GM21360 (cell line): Measurements from ENCODE around the gene AVPI1.
"Not testable (repeated sequence)": the region's sequence is repeated elsewhere in the genome, so short reads cannot be mapped to it uniquely, and the experiment has no call there.

ENCODE experiments used
- ATAC-seq: cut with Tn5 transposase; IDR thresholded peaks from one replicate; pipeline ENCODE4 v1.9.1; 2021; ENCODE audit warnings: mild to moderate bottlenecking, moderate library complexity; ENCODE audit not compliant: unreplicated experiment

The AVPI1 gene

GRCh38 chr10:97684368-97684713, 2.7 kb downstream of the AVPI1 start:
- not testable (repeated sequence) for ATAC-seq

- no peak for ATAC-seq
Measured at GRCh38 chr10:97683556-97684367, 3.3 kb downstream of the AVPI1 start.

- no peak for ATAC-seq
Measured at GRCh38 chr10:97682042-97682441, 5.0 kb downstream of the AVPI1 start.

GRCh38 chr10:97679594-97679993, 7.4 kb downstream of the AVPI1 start:
- ATAC-seq = no peak

GRCh38 chr10:97676770-97677581, 10.1 kb downstream of the AVPI1 start:
- peak; percentile 77 for ATAC-seq

- ATAC-seq = no peak
Measured at GRCh38 chr10:97675222-97675621, 11.8 kb downstream of the AVPI1 start.

- ATAC-seq = no peak
Measured at GRCh38 chr10:97673736-97674525, 13.1 kb downstream of the AVPI1 start.

- no peak for ATAC-seq
Measured at GRCh38 chr10:97669571-97669970, 17.5 kb downstream of the AVPI1 start.

GRCh38 chr10:97667463-97667862, 19.6 kb downstream of the AVPI1 start:
- ATAC-seq = no peak

GRCh38 chr10:97666992-97667391, 20.0 kb downstream of the AVPI1 start:
- no peak for ATAC-seq

GRCh38 chr10:97664282-97664850, 22.7 kb downstream of the AVPI1 start:
- ATAC-seq = no peak

- no peak for ATAC-seq
Measured at GRCh38 chr10:97659589-97659988, 27.5 kb downstream of the AVPI1 start.

- no peak for ATAC-seq
Measured at GRCh38 chr10:97656777-97657176, 30.3 kb downstream of the AVPI1 start.

GRCh38 chr10:97651773-97652172, 35.3 kb downstream of the AVPI1 start:
- no peak for ATAC-seq

GRCh38 chr10:97650726-97651125, 36.3 kb downstream of the AVPI1 start:
- no peak for ATAC-seq

- not testable (repeated sequence) for ATAC-seq
Measured at GRCh38 chr10:97649405-97649750, 37.7 kb downstream of the AVPI1 start.

- ATAC-seq = peak; percentile 74
Measured at GRCh38 chr10:97648562-97649404, 38.3 kb downstream of the AVPI1 start.

- no peak for ATAC-seq
Measured at GRCh38 chr10:97647556-97647955, 39.5 kb downstream of the AVPI1 start.

GRCh38 chr10:97644936-97645335, 42.1 kb downstream of the AVPI1 start:
- no peak for ATAC-seq

GRCh38 chr10:97643441-97643985, 43.5 kb downstream of the AVPI1 start:
- no peak for ATAC-seq
